ENCODE data around the gene KIAA2012.

GRCh38 chr2:202164411-202164810 lies 91.4 kb downstream of the KIAA2012 start:
- TF ChIP-seq CTCF (IDR thresholded peaks at IDR 0.05; ENCODE audit: borderline replicate concordance, extremely low read depth, low read length, poor library complexity, severe bottlenecking) (no peak), EZH2 (IDR thresholded peaks at IDR 0.05; ENCODE audit: borderline replicate concordance, low read depth, low read length, severe bottlenecking) (no peak)

All from DND-41 (cell line).